ENCODE data around the gene KRTAP5-7. TPM values are rescaled to one million over a fixed set of nuclear protein-coding genes. Genes with fewer than 3 reads are reported as not detected.

The KRTAP5-7 gene
- total and polyA plus RNA-seq, 2 of the 8 experiments (the other 6 are each of a cell fraction or from before 2014, with no cell fraction given) = not detected

- Histone ChIP-seq H3K23me2 (ENCODE audit: low read depth, low read length) (no peaks in the 10 kb centered on the region), H3K27ac (ENCODE audit: low read depth, low read length) (no peak overlapping the region), H3K9ac (replicated peaks in 1 of 4; ENCODE audit: extremely low read depth in 1 of 4, low read depth in 3 of 4, low read length in 3 of 4) (no peak overlapping the region), H3K36me3 (ENCODE audit: control insufficient read depth in 2 of 4, insufficient read depth in 4 of 4, low read length in 3 of 4) (peaks cover 8 to 26% (median 18%) of the 10 kb centered on the region in 4 experiments), H3K9me3 (ENCODE audit: insufficient read depth in 2 of 2, low read depth in 1 of 2, low read length in 1 of 2) (no peaks in the 10 kb centered on the region), H2AK5ac (ENCODE audit: low read depth, low read length) (no peak overlapping the region), H3K79me1 (ENCODE audit: low read depth, low read length) (no peaks in the 10 kb centered on the region), H2AFZ (ENCODE audit: low read length) (no peak overlapping the region), H2BK5ac (ENCODE audit: low read depth, low read length) (peak overlapping the region; percentile 52; the same call in 1 of the 2 replicates), H3K56ac (replicated peaks; ENCODE audit: insufficient read length, low read depth, low read length) (no peak overlapping the region), H2BK12ac (ENCODE audit: low read depth, low read length) (0 out of 2 replicates have a peak overlapping the region, but pooled peaks have one; percentile 9), H3K18ac (ENCODE audit: extremely low read depth, low read length) (no peak overlapping the region), H3K79me2 (ENCODE audit: control insufficient read depth in 1 of 2, insufficient read depth in 2 of 2, low read length in 2 of 2) (no peaks in the 10 kb centered on the region), H4K8ac (ENCODE audit: extremely low read depth, insufficient read depth, low read length) (no peak overlapping the region), H3K4me2 (ENCODE audit: insufficient read depth in 1 of 2, low read depth in 2 of 2, low read length in 2 of 2) (no peak overlapping the region), H3K23ac (ENCODE audit: insufficient read length) (no peak overlapping the region), H2BK20ac (ENCODE audit: low read length) (no peak overlapping the region), H3K4me1 (replicated peaks in 1 of 4; ENCODE audit: control insufficient read depth in 3 of 4, insufficient read depth in 4 of 4, low read length in 3 of 4) (peaks cover 0 to 9% (median 4%) of the 10 kb centered on the region in 4 experiments; a peak in 6 of 7 replicates), H4K91ac (replicated peaks; ENCODE audit: insufficient read length, low read length) (no peak overlapping the region), H2BK15ac (ENCODE audit: low read length) (no peak overlapping the region), H4K20me1 (replicated peaks in 1 of 2; ENCODE audit: control insufficient read depth in 1 of 2, insufficient read depth in 2 of 2, low read length in 2 of 2) (peaks cover 6 to 16% of the 10 kb centered on the region in 2 experiments), H3K4me3 (ENCODE audit: extremely low read depth in 1 of 4, insufficient read depth in 2 of 4, low read depth in 3 of 4, low read length in 4 of 4) (no peak overlapping the region), H3K4ac (replicated peaks; ENCODE audit: insufficient read length, low read depth, low read length) (no peak overlapping the region), H3K14ac (ENCODE audit: insufficient read length) (no peak overlapping the region), H4K5ac (ENCODE audit: insufficient read length, low read depth, low read length) (no peak overlapping the region), H2BK120ac (replicated peaks; ENCODE audit: low read depth, low read length) (no peak overlapping the region), H3K27me3 (replicated peaks in 1 of 4; ENCODE audit: control insufficient read depth in 3 of 4, extremely low read depth in 1 of 4, insufficient read depth in 3 of 4, low read length in 3 of 4) (no peaks in the 10 kb centered on the region)
- WGBS, 2 experiments (ENCODE audit: extremely low coverage in 1 of 2, insufficient coverage in 1 of 2, insufficient read length in 1 of 2, insufficient replicate concordance in 2 of 2, low coverage in 1 of 2, low lambda C conversion rate in 2 of 2, missing lambda C conversion rate in 1 of 2) = 93% methylated on average over 11 of the region's 11 CpGs; no CpG with 5 or more reads in 1 of the 2 experiments
- FAIRE-seq (no peak), DNase-seq (ENCODE audit: low read depth in 1 of 2, low spot score in 2 of 2) (no peak)
- CTCF ChIA-PET (ENCODE audit: partially characterized antibody) = no interaction called here
- POLR2A ChIA-PET (ENCODE audit: partially characterized antibody) = no interaction called here
- no peak for TF ChIP-seq NANOG (IDR thresholded peaks at IDR 0.05; ENCODE audit: insufficient read depth, low read depth, low read length, poor library complexity, severe bottlenecking)
- no peak for TF ChIP-seq RAD21 (IDR thresholded peaks at IDR 0.05 in 1 of 2, conservative IDR thresholded peaks at IDR 0.05 in 1 of 2; ENCODE audit: low read depth in 2 of 2, low read length in 2 of 2)
- TF ChIP-seq RBBP5 (IDR thresholded peaks at IDR 0.05; ENCODE audit: borderline replicate concordance, low read depth, low read length) = no peak
- no peak for TF ChIP-seq SAP30 (IDR thresholded peaks at IDR 0.05; ENCODE audit: insufficient read depth, insufficient replicate concordance, low read length)
- TF ChIP-seq EZH2 (IDR thresholded peaks at IDR 0.05; ENCODE audit: low read depth, low read length, severe bottlenecking) = no peak
- no peak for TF ChIP-seq SP1 (IDR thresholded peaks at IDR 0.05; ENCODE audit: low read depth, low read length)
- TF ChIP-seq USF2 (IDR thresholded peaks at IDR 0.05; ENCODE audit: low read length) = no peak
- no peak for TF ChIP-seq GABPA (IDR thresholded peaks at IDR 0.05; ENCODE audit: borderline replicate concordance, insufficient read depth, low read length)
- no peak for TF ChIP-seq ATF2 (IDR thresholded peaks at IDR 0.05; ENCODE audit: low read length)
- TF ChIP-seq CBX5 (IDR thresholded peaks at IDR 0.05; ENCODE audit: low read depth, low read length) = no peak
Observed at GRCh38 chr11:71478528-71478840, 48.6 kb upstream of the KRTAP5-7 start.
